Prostate gland (tissue), 2 donors: Measurements from ENCODE around the gene PSMD5.

Experiments
- POLR2A ChIP-seq: fragments of 450-650 bp; IDR thresholded peaks from one replicate; pipeline ENCODE4 v1.6.1; 2016; ENCODE audit warnings: antibody characterized with exemption, mild to moderate bottlenecking
- POLR2AphosphoS5 ChIP-seq: sonication (generic); formaldehyde crosslinking; IDR thresholded peaks from one replicate; pipeline ENCODE4 v1.6.1; 2017; ENCODE audit warnings: antibody characterized with exemption
- TF ChIP-seq, protein P1 (sequence below), 4 experiments: fragments of 200-600 bp in 2 of 4; fragments of 450-650 bp in 2 of 4; sonication (generic) in 2 of 4; IDR thresholded peaks; 1 replicate in 3 of 4; 2 replicates in 1 of 4; pipeline ENCODE4 v1.5.1; 2016 to 2019; ENCODE audit warnings: antibody characterized with exemption in 4 of 4, mild to moderate bottlenecking in 2 of 4, moderate library complexity in 2 of 4

- TF ChIP-seq, protein P1, sequence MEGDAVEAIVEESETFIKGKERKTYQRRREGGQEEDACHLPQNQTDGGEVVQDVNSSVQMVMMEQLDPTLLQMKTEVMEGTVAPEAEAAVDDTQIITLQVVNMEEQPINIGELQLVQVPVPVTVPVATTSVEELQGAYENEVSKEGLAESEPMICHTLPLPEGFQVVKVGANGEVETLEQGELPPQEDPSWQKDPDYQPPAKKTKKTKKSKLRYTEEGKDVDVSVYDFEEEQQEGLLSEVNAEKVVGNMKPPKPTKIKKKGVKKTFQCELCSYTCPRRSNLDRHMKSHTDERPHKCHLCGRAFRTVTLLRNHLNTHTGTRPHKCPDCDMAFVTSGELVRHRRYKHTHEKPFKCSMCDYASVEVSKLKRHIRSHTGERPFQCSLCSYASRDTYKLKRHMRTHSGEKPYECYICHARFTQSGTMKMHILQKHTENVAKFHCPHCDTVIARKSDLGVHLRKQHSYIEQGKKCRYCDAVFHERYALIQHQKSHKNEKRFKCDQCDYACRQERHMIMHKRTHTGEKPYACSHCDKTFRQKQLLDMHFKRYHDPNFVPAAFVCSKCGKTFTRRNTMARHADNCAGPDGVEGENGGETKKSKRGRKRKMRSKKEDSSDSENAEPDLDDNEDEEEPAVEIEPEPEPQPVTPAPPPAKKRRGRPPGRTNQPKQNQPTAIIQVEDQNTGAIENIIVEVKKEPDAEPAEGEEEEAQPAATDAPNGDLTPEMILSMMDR (IDR thresholded peaks at IDR 0.05): no peak
- TF ChIP-seq POLR2AphosphoS5: no peak
- no peak for TF ChIP-seq POLR2A
These were observed 13.1 kb downstream of the PSMD5 start for GRCh38 chr9:120829650-120830049.
